GM13977 (cell line): ENCODE results near the gene ZNF354B.
"Not testable (repeated sequence)": the region's sequence is repeated elsewhere in the genome, so short reads cannot be mapped to it uniquely, and the experiment has no call there.

Experiments
- DNase-seq: peaks from one replicate; pipeline ENCODE4 v3.0.0; 2012; ENCODE audit warnings: low spot score
- CTCF ChIP-seq: IDR thresholded peaks from 2 replicates; pipeline ENCODE4 v1.5.1; 2012; ENCODE audit warnings: mild to moderate bottlenecking, control low read depth; ENCODE audit not compliant: insufficient read depth; ENCODE audit errors: extremely low read depth, missing control alignments
- in situ Hi-C: fragments of 300-500 bp; cut with MboI; formaldehyde crosslinking; loops from one replicate; pipeline ENCODE4 v1.12.0; 2022; ENCODE audit warnings: low sequenced_read_pairs, low pct_unique_long_range_greater_than_20kb, mixed read lengths, inconsistent platforms; ENCODE audit not compliant: unreplicated experiment

ZNF354B gene

GRCh38 chr5:178851951-178852350, 7.8 kb upstream of the ZNF354B start:
- in situ Hi-C loops: no loop called here

DNA sequence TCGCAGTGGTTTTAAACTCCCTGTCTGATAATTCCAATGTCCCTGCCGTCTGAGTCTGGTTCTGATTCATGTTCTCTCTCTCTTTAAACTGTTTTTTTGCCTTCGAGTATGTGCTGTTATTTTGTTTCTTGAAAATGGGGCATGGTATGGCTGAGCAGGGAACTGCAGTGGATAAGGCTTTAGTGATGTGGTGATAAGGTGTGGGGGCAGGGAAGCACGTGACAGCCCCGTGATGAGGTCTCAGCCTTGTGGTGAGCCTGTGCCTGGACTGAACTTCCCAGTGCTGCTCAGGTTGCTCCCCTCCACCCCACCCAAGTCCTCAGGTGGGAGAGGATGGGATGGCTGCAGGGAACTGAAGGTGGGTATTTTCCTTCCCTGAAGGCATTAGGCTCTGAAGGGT, 5.5 kb upstream of the ZNF354B start:
- DNase-seq: no peak
- in situ Hi-C loops: no loop called here
- no peak for TF ChIP-seq CTCF

More at GRCh38 chr5:178851951-178852350, 7.8 kb upstream of the ZNF354B start:
- no peak for DNase-seq
- no peak for TF ChIP-seq CTCF

DNA sequence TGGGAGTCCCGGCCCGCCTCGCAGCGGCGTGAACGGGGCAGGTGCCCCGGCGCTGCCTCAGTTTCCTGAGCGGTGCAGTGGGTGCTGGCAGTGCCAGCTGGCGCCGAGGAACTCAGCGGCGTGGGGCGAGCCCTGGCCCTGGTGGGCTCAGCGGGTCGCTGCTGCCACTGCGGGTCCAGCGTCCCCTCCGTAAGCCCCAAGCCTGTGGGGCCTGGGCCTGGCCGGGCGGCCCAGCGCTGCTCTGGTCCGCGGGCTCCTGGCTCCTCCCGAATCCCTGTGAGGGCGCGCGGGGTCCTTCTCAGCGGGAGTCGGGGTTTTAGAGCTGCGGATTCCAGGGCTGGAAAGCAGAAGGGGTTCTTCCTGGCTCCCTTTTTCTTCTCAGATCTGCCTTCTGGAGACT, 862 bp downstream of the ZNF354B start:
- in situ Hi-C loops, DNase-seq: not testable (repeated sequence)

DNA sequence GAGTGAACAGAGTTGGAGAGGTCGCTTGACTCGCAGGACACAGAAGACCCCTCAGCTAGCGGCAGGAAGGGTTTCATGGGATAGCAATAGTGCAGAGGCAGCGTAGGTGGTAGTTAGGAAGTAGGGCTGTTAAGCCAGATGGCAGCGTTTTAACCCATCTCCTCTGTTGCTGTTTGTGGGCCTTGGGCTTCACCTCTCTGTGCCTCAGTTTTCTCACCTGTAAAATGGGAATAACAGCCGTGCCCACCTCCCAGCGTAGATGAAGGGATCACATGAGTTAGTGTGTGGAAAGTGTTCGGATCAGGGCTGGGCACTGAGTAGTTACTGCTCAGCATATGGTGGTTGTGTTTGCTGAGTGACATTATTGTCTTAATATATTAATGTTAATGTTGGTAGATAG, 1.9 kb downstream of the ZNF354B start:
- no peak for TF ChIP-seq CTCF
- in situ Hi-C loops: no loop called here
- no peak for DNase-seq

GRCh38 chr5:178866946-178867345, 7.2 kb downstream of the ZNF354B start:
- TF ChIP-seq CTCF: no peak
- in situ Hi-C loops: no loop called here
- DNase-seq: no peak

- in situ Hi-C loops: no loop called here
- TF ChIP-seq CTCF: no peak
Observed at GRCh38 chr5:178869577-178869976, 9.8 kb downstream of the ZNF354B start.

GRCh38 chr5:178870411-178870810, 10.7 kb downstream of the ZNF354B start:
- no peak for TF ChIP-seq CTCF
- in situ Hi-C loops: no loop called here
- no peak for DNase-seq

More at GRCh38 chr5:178869577-178869976, 9.8 kb downstream of the ZNF354B start:
- DNase-seq: no peak
